Tibial nerve (tissue), 4 donors: ENCODE data around the gene DDX3X.

Source experiments
- CTCF ChIP-seq, 5 experiments: fragments of 200-600 bp in 3 of 5; fragments of 450-650 bp in 2 of 5; sonication (generic) in 3 of 5; IDR thresholded peaks; one replicate each; pipeline ENCODE4 v1.5.1; 2016 to 2019; ENCODE audit warnings: antibody characterized with exemption in 5 of 5, mild to moderate bottlenecking in 3 of 5, moderate library complexity in 2 of 5
- EP300 ChIP-seq, 2 donors: sonication (generic); formaldehyde crosslinking; IDR thresholded peaks; one replicate each; pipeline ENCODE4 v1.6.1; 2017; ENCODE audit warnings: antibody characterized with exemption in 2 of 2, mild to moderate bottlenecking in 1 of 2
- POLR2A ChIP-seq, 2 donors: fragments of 450-650 bp; IDR thresholded peaks; one replicate each; pipeline ENCODE4 v1.6.1; 2017; ENCODE audit warnings: antibody characterized with exemption in 2 of 2, mild to moderate bottlenecking in 2 of 2, moderate library complexity in 2 of 2

GRCh38 chrX:41405551-41405950 is 71.6 kb downstream of the DDX3X start:
- TF ChIP-seq CTCF (IDR thresholded peaks at IDR 0.05), result no peak
- TF ChIP-seq POLR2A (IDR thresholded peaks at IDR 0.05), result no peak
- no peak for TF ChIP-seq EP300 (IDR thresholded peaks at IDR 0.05)
